ENCODE data around the gene MUC13. TPM values are rescaled to one million over a fixed set of nuclear protein-coding genes. Genes with fewer than 3 reads are reported as not detected.

MUC13 gene
- total and polyA plus RNA-seq, 2 experiments from 2014 or later: 84.4 to 297 TPM

- Histone ChIP-seq H4K20me1 (ENCODE audit: insufficient read depth, poor library complexity, severe bottlenecking) (no peaks in the 10 kb centered on the region), H3K9me2 (replicated peaks; ENCODE audit: insufficient read depth) (no peaks in the 10 kb centered on the region), H3K27me3 (no peaks in the 10 kb centered on the region), H3K27ac (no peak overlapping the region), H3K4me3 (no peak overlapping the region), H2AFZ (no peak overlapping the region), H3K4me1 (ENCODE audit: insufficient read depth) (no peaks in the 10 kb centered on the region), H3K4me2 (no peak overlapping the region), H3K79me2 (no peaks in the 10 kb centered on the region), H3K9me3 (ENCODE audit: low read depth) (no peaks in the 10 kb centered on the region), H3K36me3 (replicated peaks; ENCODE audit: insufficient read depth, low read depth) (no peaks in the 10 kb centered on the region)
- 96% methylated on average over 3 of the region's 3 CpGs for WGBS (ENCODE audit: low lambda C conversion rate, missing lambda C conversion rate)
- TF ChIP-seq CTCF (IDR thresholded peaks at IDR 0.05; ENCODE audit: poor library complexity) (no peak), EZH2phosphoT487 (IDR thresholded peaks at IDR 0.05; ENCODE audit: low read depth, severe bottlenecking, unreplicated experiment) (no peak), EZH2 (IDR thresholded peaks at IDR 0.05; ENCODE audit: borderline replicate concordance) (no peak)
- DNase-seq (ENCODE audit: low spot score): no peak
Measured at GRCh38 chr3:124915254-124915653, 19.3 kb downstream of the MUC13 start.

- no peak overlapping the region for H3K4me2 ChIP-seq
- no peak overlapping the region for H2AFZ ChIP-seq
- TF ChIP-seq CTCF (IDR thresholded peaks at IDR 0.05; ENCODE audit: poor library complexity): no peak
- no peak for TF ChIP-seq EZH2phosphoT487 (IDR thresholded peaks at IDR 0.05; ENCODE audit: low read depth, severe bottlenecking, unreplicated experiment)
- no peak for TF ChIP-seq EZH2 (IDR thresholded peaks at IDR 0.05; ENCODE audit: borderline replicate concordance)
- no peaks in the 10 kb centered on the region for H3K27me3 ChIP-seq
- no peak overlapping the region for H3K27ac ChIP-seq
- H3K4me3 ChIP-seq: no peak overlapping the region
- H3K9me2 ChIP-seq (replicated peaks; ENCODE audit: insufficient read depth): no peaks in the 10 kb centered on the region
- H3K36me3 ChIP-seq (replicated peaks; ENCODE audit: insufficient read depth, low read depth): no peaks in the 10 kb centered on the region
- WGBS (ENCODE audit: low lambda C conversion rate, missing lambda C conversion rate): 71% methylated on average over 9 of the region's 9 CpGs
- H3K9me3 ChIP-seq (ENCODE audit: low read depth): no peaks in the 10 kb centered on the region
- H3K79me2 ChIP-seq: no peaks in the 10 kb centered on the region
- H4K20me1 ChIP-seq (ENCODE audit: insufficient read depth, poor library complexity, severe bottlenecking): no peaks in the 10 kb centered on the region
- H3K4me1 ChIP-seq (ENCODE audit: insufficient read depth): no peaks in the 10 kb centered on the region
- DNase-seq (ENCODE audit: low spot score): no peak
Measured at GRCh38 chr3:124907957-124908356, 26.6 kb downstream of the MUC13 start.

GRCh38 chr3:124904835-124905492 is 29.6 kb downstream of the MUC13 start:
- DNase-seq (ENCODE audit: low spot score): no peak
- Histone ChIP-seq H3K4me1 (ENCODE audit: insufficient read depth) (no peaks in the 10 kb centered on the region), H3K4me3 (no peak overlapping the region), H4K20me1 (ENCODE audit: insufficient read depth, poor library complexity, severe bottlenecking) (no peaks in the 10 kb centered on the region), H3K79me2 (peaks cover 3% of the 10 kb centered on the region), H3K9me3 (ENCODE audit: low read depth) (no peaks in the 10 kb centered on the region), H3K36me3 (replicated peaks; ENCODE audit: insufficient read depth, low read depth) (no peaks in the 10 kb centered on the region), H3K4me2 (no peak overlapping the region), H3K9me2 (replicated peaks; ENCODE audit: insufficient read depth) (no peaks in the 10 kb centered on the region), H2AFZ (no peak overlapping the region), H3K27ac (no peak overlapping the region), H3K27me3 (no peaks in the 10 kb centered on the region)
- 92% methylated on average over 6 of the region's 6 CpGs for WGBS (ENCODE audit: low lambda C conversion rate, missing lambda C conversion rate)
- TF ChIP-seq CTCF (IDR thresholded peaks at IDR 0.05; ENCODE audit: poor library complexity) (no peak), EZH2phosphoT487 (IDR thresholded peaks at IDR 0.05; ENCODE audit: low read depth, severe bottlenecking, unreplicated experiment) (no peak), EZH2 (IDR thresholded peaks at IDR 0.05; ENCODE audit: borderline replicate concordance) (no peak)

All from hepatocyte (in vitro differentiated cells).